HepG2 (cell line): ENCODE measurements around the gene LLGL2. TPM values are rescaled to one million over a fixed set of nuclear protein-coding genes. Genes with fewer than 3 reads are reported as not detected.

ENCODE experiments used
- ASH2L ChIP-seq: fragments of 300-600, 200-600 bp; sonication (generic); IDR thresholded peaks from 2 replicates; pipeline ENCODE4 v1.7.0; 2017; ENCODE audit warnings: low read depth, mild to moderate bottlenecking, moderate library complexity, mixed read lengths, low read length; ENCODE audit not compliant: insufficient read length
- BORCS8-MEF2B ChIP-seq: sonication (generic); formaldehyde crosslinking; IDR thresholded peaks from 2 replicates; pipeline ENCODE4 v1.8.0; 2022; ENCODE audit warnings: mild to moderate bottlenecking, missing genetic modification reagents
- CBX1 ChIP-seq: IDR thresholded peaks from one replicate; pipeline ENCODE4 v1.6.1; 2016; ENCODE audit warnings: antibody characterized with exemption, low read depth
- DMAP1 ChIP-seq: IDR thresholded peaks from 2 replicates; pipeline ENCODE4 v1.6.1; 2016
- ELF4 ChIP-seq: sonication (generic); formaldehyde crosslinking; IDR thresholded peaks from 2 replicates; pipeline ENCODE4 v1.5.0; 2020; ENCODE audit warnings: missing genetic modification reagents, mild to moderate bottlenecking, moderate library complexity, borderline replicate concordance
- ESRRA ChIP-seq: sonication (generic); formaldehyde crosslinking; IDR thresholded peaks from 2 replicates; pipeline ENCODE4 v1.5.1; 2020; ENCODE audit warnings: mild to moderate bottlenecking, low read depth, missing genetic modification reagents
- HDAC6 ChIP-seq: fragments of 200-600 bp; sonication (generic); IDR thresholded peaks from 2 replicates; pipeline ENCODE4 v1.7.0; 2017; ENCODE audit warnings: mild to moderate bottlenecking, antibody characterized with exemption, low read length, low read depth
- KDM3A ChIP-seq: IDR thresholded peaks from 2 replicates; pipeline ENCODE4 v1.6.1; 2018; ENCODE audit warnings: low read depth, missing compliant biosample characterization
- KLF11 ChIP-seq: IDR thresholded peaks from 2 replicates; pipeline ENCODE4 v1.6.1; 2016; ENCODE audit warnings: missing compliant biosample characterization
- NFKBIZ ChIP-seq: IDR thresholded peaks from 2 replicates; pipeline ENCODE4 v1.6.1; 2018; ENCODE audit warnings: missing genetic modification reagents, missing compliant biosample characterization
- RBAK ChIP-seq: sonication (generic); formaldehyde crosslinking; IDR thresholded peaks from 2 replicates; pipeline ENCODE4 v1.5.1; 2020; ENCODE audit warnings: mild to moderate bottlenecking, missing genetic modification reagents
- SIN3B ChIP-seq: fragments of 150-350 bp; IDR thresholded peaks from 2 replicates; pipeline ENCODE4 v1.6.1; 2014; ENCODE audit warnings: low read length
- SP4 ChIP-seq: sonication (generic); formaldehyde crosslinking; IDR thresholded peaks from 2 replicates; pipeline ENCODE4 v1.8.1; 2023; ENCODE audit warnings: mild to moderate bottlenecking, missing genetic modification reagents
- SUZ12 ChIP-seq: fragments of 150-350 bp; IDR thresholded peaks from 2 replicates; pipeline ENCODE4 v1.6.1; 2014; ENCODE audit warnings: low read depth, low read length
- ZFP36L2 ChIP-seq: sonication (generic); formaldehyde crosslinking; IDR thresholded peaks from 2 replicates; pipeline ENCODE4 v1.4.0; 2020; ENCODE audit warnings: missing genetic modification reagents
- ZFP62 ChIP-seq: sonication (generic); formaldehyde crosslinking; IDR thresholded peaks from 2 replicates; pipeline ENCODE4 v1.4.0; 2020; ENCODE audit warnings: missing genetic modification reagents
- ZNF230 ChIP-seq: sonication (generic); formaldehyde crosslinking; IDR thresholded peaks from 2 replicates; pipeline ENCODE4 v1.4.0; 2020; ENCODE audit warnings: mild to moderate bottlenecking, missing genetic modification reagents
- ZNF615 ChIP-seq: sonication (generic); formaldehyde crosslinking; IDR thresholded peaks from 2 replicates; pipeline ENCODE4 v1.5.0; 2020; ENCODE audit warnings: mild to moderate bottlenecking, missing genetic modification reagents, borderline replicate concordance
- ZNF709 ChIP-seq: sonication (generic); formaldehyde crosslinking; IDR thresholded peaks from 2 replicates; pipeline ENCODE4 v1.5.0; 2020; ENCODE audit warnings: mild to moderate bottlenecking, missing genetic modification reagents
- ZNF883 ChIP-seq: sonication (generic); formaldehyde crosslinking; IDR thresholded peaks from 2 replicates; pipeline ENCODE4 v1.5.1; 2020; ENCODE audit warnings: mild to moderate bottlenecking, missing genetic modification reagents; ENCODE audit errors: not compliant biosample characterization
- polyA plus RNA-seq, 8 experiments: library from polyadenylated mRNA; depleted of rRNA in 3 of 8; stranded (reverse) in 7 of 8; unstranded in 1 of 8; fragments of >200 nt; fragmentation: Illumina TruSeq in 4 of 8; extraction: Trizol in 4 of 8; gene quantifications; 2 replicates each; pipeline versions ENCODE4 v1.2.1 to v1.2.3, GENCODE V29; 2011 to 2016; ENCODE audit warnings: low read depth in 4 of 8, missing spikeins in 1 of 8, mixed read lengths in 1 of 8; ENCODE audit not compliant: insufficient read depth in 1 of 8
- total RNA-seq, 5 experiments: library from RNA; depleted of rRNA; stranded (reverse); fragments of >200 nt; fragmentation: Illumina TruSeq; extraction: Trizol; gene quantifications; 2 replicates each; pipeline ENCODE4 v1.2.3, GENCODE V29; 2016; ENCODE audit warnings: low read depth in 1 of 5
- TF ChIP-seq, protein P1 (sequence below): sonication (generic); formaldehyde crosslinking; IDR thresholded peaks from 2 replicates; pipeline ENCODE4 v1.4.0; 2020; ENCODE audit warnings: missing genetic modification reagents
- TF ChIP-seq, protein P2 (sequence below): sonication (generic); IDR thresholded peaks from 2 replicates; pipeline ENCODE4 v1.6.1; 2016; ENCODE audit warnings: low read depth, borderline replicate concordance
- TF ChIP-seq, protein P3 (sequence below): sonication (generic); formaldehyde crosslinking; IDR thresholded peaks from 2 replicates; pipeline ENCODE4 v1.8.0; 2022; ENCODE audit warnings: mild to moderate bottlenecking, missing genetic modification reagents, moderate library complexity
- TF ChIP-seq, protein P4 (sequence below): sonication (generic); formaldehyde crosslinking; IDR thresholded peaks from 2 replicates; pipeline ENCODE4 v1.5.0; 2020; ENCODE audit warnings: missing genetic modification reagents

LLGL2 gene
- total and polyA plus RNA-seq, 2 of the 13 experiments (the other 11 are each of a cell fraction or from before 2014, with no cell fraction given): 83.0 to 86.7 TPM

DNA sequence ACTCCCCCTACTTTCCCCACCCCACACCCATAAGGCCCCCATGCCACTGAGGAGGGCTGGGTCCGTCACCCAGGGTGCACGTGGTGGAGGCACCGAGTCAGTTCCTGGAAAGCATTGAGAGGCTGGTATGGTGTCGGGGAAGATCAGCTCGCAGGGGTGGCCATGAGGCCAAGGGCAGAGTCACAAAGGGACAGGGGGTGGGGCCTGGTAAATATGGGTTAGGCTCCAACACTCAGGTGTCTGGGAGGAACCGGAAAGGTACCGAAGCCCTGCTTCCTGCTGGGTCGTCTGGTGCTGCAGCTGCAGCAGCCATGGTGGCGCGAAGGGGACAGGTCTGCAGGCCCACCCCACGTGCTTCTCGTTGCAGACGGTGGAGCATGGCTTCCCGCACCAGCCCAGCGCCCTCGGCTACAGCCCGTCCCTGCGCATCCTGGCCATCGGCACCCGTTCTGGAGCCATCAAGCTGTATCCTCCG lies 30.2 kb downstream of the LLGL2 start (continued):
- TF ChIP-seq, protein P1, sequence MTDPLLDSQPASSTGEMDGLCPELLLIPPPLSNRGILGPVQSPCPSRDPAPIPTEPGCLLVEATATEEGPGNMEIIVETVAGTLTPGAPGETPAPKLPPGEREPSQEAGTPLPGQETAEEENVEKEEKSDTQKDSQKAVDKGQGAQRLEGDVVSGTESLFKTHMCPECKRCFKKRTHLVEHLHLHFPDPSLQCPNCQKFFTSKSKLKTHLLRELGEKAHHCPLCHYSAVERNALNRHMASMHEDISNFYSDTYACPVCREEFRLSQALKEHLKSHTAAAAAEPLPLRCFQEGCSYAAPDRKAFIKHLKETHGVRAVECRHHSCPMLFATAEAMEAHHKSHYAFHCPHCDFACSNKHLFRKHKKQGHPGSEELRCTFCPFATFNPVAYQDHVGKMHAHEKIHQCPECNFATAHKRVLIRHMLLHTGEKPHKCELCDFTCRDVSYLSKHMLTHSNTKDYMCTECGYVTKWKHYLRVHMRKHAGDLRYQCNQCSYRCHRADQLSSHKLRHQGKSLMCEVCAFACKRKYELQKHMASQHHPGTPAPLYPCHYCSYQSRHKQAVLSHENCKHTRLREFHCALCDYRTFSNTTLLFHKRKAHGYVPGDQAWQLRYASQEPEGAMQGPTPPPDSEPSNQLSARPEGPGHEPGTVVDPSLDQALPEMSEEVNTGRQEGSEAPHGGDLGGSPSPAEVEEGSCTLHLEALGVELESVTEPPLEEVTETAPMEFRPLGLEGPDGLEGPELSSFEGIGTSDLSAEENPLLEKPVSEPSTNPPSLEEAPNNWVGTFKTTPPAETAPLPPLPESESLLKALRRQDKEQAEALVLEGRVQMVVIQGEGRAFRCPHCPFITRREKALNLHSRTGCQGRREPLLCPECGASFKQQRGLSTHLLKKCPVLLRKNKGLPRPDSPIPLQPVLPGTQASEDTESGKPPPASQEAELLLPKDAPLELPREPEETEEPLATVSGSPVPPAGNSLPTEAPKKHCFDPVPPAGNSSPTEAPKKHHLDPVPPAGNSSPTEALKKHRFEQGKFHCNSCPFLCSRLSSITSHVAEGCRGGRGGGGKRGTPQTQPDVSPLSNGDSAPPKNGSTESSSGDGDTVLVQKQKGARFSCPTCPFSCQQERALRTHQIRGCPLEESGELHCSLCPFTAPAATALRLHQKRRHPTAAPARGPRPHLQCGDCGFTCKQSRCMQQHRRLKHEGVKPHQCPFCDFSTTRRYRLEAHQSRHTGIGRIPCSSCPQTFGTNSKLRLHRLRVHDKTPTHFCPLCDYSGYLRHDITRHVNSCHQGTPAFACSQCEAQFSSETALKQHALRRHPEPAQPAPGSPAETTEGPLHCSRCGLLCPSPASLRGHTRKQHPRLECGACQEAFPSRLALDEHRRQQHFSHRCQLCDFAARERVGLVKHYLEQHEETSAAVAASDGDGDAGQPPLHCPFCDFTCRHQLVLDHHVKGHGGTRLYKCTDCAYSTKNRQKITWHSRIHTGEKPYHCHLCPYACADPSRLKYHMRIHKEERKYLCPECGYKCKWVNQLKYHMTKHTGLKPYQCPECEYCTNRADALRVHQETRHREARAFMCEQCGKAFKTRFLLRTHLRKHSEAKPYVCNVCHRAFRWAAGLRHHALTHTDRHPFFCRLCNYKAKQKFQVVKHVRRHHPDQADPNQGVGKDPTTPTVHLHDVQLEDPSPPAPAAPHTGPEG (CRISPR knock-in tag): no peak
- no peak; the same call in 1 of the 2 replicates for TF ChIP-seq ESRRA (CRISPR knock-in tag)
- TF ChIP-seq, protein P2, sequence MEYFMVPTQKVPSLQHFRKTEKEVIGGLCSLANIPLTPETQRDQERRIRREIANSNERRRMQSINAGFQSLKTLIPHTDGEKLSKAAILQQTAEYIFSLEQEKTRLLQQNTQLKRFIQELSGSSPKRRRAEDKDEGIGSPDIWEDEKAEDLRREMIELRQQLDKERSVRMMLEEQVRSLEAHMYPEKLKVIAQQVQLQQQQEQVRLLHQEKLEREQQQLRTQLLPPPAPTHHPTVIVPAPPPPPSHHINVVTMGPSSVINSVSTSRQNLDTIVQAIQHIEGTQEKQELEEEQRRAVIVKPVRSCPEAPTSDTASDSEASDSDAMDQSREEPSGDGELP: no peak
- no peak for TF ChIP-seq SP4
- no peak for TF ChIP-seq ZFP62 (CRISPR knock-in tag)
- no peak for TF ChIP-seq ZNF883
- no peak for TF ChIP-seq KDM3A (CRISPR knock-in tag)
- TF ChIP-seq, protein P3, sequence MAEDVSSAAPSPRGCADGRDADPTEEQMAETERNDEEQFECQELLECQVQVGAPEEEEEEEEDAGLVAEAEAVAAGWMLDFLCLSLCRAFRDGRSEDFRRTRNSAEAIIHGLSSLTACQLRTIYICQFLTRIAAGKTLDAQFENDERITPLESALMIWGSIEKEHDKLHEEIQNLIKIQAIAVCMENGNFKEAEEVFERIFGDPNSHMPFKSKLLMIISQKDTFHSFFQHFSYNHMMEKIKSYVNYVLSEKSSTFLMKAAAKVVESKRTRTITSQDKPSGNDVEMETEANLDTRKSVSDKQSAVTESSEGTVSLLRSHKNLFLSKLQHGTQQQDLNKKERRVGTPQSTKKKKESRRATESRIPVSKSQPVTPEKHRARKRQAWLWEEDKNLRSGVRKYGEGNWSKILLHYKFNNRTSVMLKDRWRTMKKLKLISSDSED (CRISPR knock-in tag): no peak
- TF ChIP-seq NFKBIZ (CRISPR knock-in tag): no peak
- TF ChIP-seq SIN3B: no peak
- TF ChIP-seq BORCS8-MEF2B (CRISPR knock-in tag): no peak
- TF ChIP-seq, protein P4, sequence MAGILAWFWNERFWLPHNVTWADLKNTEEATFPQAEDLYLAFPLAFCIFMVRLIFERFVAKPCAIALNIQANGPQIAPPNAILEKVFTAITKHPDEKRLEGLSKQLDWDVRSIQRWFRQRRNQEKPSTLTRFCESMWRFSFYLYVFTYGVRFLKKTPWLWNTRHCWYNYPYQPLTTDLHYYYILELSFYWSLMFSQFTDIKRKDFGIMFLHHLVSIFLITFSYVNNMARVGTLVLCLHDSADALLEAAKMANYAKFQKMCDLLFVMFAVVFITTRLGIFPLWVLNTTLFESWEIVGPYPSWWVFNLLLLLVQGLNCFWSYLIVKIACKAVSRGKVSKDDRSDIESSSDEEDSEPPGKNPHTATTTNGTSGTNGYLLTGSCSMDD (CRISPR knock-in tag): no peak
- TF ChIP-seq KLF11 (CRISPR knock-in tag): no peak
- no peak for TF ChIP-seq ZNF615 (CRISPR knock-in tag)
- TF ChIP-seq ELF4: no peak
- no peak for TF ChIP-seq HDAC6
- no peak for TF ChIP-seq SUZ12
- no peak for TF ChIP-seq RBAK (CRISPR knock-in tag)
- no peak for TF ChIP-seq ZFP36L2 (CRISPR knock-in tag)
- TF ChIP-seq ZNF709 (CRISPR knock-in tag): no peak
- TF ChIP-seq DMAP1 (CRISPR knock-in tag): no peak
- no peak for TF ChIP-seq ZNF230 (CRISPR knock-in tag)
- TF ChIP-seq CBX1: no peak
- TF ChIP-seq ASH2L: no peak
